Activated CD4-positive, CD25-positive, alpha-beta regulatory T cell (primary cell): Measurements from ENCODE around the gene RIPOR2.
"Not testable (repeated sequence)": the region's sequence is repeated elsewhere in the genome, so short reads cannot be mapped to it uniquely, and the experiment has no call there.

Experiments used
- DNase-seq, 4 experiments: peaks; one replicate each; lab custom pipeline; 2025; lab: John Stamatoyannopoulos, UW

Gene RIPOR2

GRCh38 chr6:24951811-24952299 is 16.1 kb upstream of the RIPOR2 start:
- DNase-seq = peak in 2 of 4 experiments; percentile 10 to 14

GRCh38 chr6:24950218-24950941 is 14.6 kb upstream of the RIPOR2 start:
- DNase-seq = no peak

- DNase-seq = peak in 1 of 4 experiments; percentile 10
These were observed 13.3 kb upstream of the RIPOR2 start for GRCh38 chr6:24949020-24949569.

GRCh38 chr6:24948261-24948660 is 12.5 kb upstream of the RIPOR2 start:
- DNase-seq = not testable (repeated sequence)

GRCh38 chr6:24947636-24948035 is 11.9 kb upstream of the RIPOR2 start:
- DNase-seq = no peak

GRCh38 chr6:24945054-24945453 is 9.3 kb upstream of the RIPOR2 start:
- DNase-seq = no peak

- DNase-seq = no peak
These were observed 8.0 kb upstream of the RIPOR2 start for GRCh38 chr6:24943774-24944173.

- DNase-seq = no peak
These were observed 4.7 kb upstream of the RIPOR2 start for GRCh38 chr6:24940311-24940917.

- DNase-seq = peak in 1 of 4 experiments; percentile 20
These were observed 1.0 kb upstream of the RIPOR2 start for GRCh38 chr6:24936641-24937317.

- no peak for DNase-seq
These were observed 1.8 kb downstream of the RIPOR2 start for GRCh38 chr6:24933868-24934401.

GRCh38 chr6:24933266-24933665 is 2.5 kb downstream of the RIPOR2 start:
- no peak for DNase-seq

GRCh38 chr6:24932832-24933231 is 2.9 kb downstream of the RIPOR2 start:
- no peak for DNase-seq

GRCh38 chr6:24931718-24932691 is 3.8 kb downstream of the RIPOR2 start:
- no peak for DNase-seq

GRCh38 chr6:24931296-24931695 is 4.5 kb downstream of the RIPOR2 start:
- no peak for DNase-seq

GRCh38 chr6:24930431-24930871 is 5.3 kb downstream of the RIPOR2 start:
- DNase-seq = no peak

GRCh38 chr6:24929242-24929641 is 6.5 kb downstream of the RIPOR2 start:
- DNase-seq = no peak

- no peak for DNase-seq
These were observed 7.6 kb downstream of the RIPOR2 start for GRCh38 chr6:24927985-24928745.

- no peak for DNase-seq
These were observed 8.3 kb downstream of the RIPOR2 start for GRCh38 chr6:24927277-24927955.

- not testable (repeated sequence) for DNase-seq
These were observed 9.1 kb downstream of the RIPOR2 start for GRCh38 chr6:24926647-24927046.

GRCh38 chr6:24926192-24926591 is 9.6 kb downstream of the RIPOR2 start:
- no peak for DNase-seq
